ENCODE data around the gene RETREG1. TPM values are rescaled to one million over a fixed set of nuclear protein-coding genes. Genes with fewer than 3 reads are reported as not detected.

Gene RETREG1
- total and polyA plus RNA-seq, 2 of the 13 experiments (the other 11 are each of a cell fraction or from before 2014, with no cell fraction given), result 0.07 TPM; not detected in 1

DNA sequence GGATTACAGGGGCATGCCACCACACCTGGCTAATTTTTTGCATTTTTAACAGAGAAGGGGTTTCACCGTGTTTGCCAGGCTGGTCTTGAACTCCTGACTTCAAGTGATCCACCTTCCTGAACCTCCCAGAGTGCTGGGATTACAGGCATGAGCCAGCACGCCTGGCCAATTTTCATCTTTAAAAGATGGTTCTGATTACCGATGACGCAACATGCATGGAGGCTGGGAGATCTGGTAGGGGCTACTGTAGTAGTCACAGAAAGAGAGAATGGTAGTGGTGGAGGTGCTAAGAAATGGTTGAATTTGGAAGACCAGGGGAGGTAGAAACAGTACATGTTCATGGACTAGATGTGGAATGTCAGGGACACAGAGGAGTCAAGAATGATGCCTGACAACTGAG, 22.4 kb upstream of the RETREG1 start:
- POLR2A ChIA-PET, result no interaction called here
- TF ChIP-seq CEBPB (IDR thresholded peaks at IDR 0.05; ENCODE audit: borderline replicate concordance, low read depth, low read length), result peak; percentile 32; the same call in 1 of the 2 replicates
- no peak for TF ChIP-seq ZNF331 (CRISPR knock-in tag; IDR thresholded peaks at IDR 0.05)
- Histone ChIP-seq H3K9me3 (ENCODE audit: low read length) (no peaks in the 10 kb centered on the region), H3K79me2 (ENCODE audit: insufficient read depth, low read length) (no peaks in the 10 kb centered on the region), H3K4me2 (ENCODE audit: low read depth, low read length) (no peak overlapping the region), H3K4me3 (replicated peaks in 1 of 3; ENCODE audit: insufficient read depth in 1 of 3, low read depth in 2 of 3, low read length in 3 of 3) (no peak overlapping the region), H3K27me3 (ENCODE audit: control insufficient read depth in 1 of 2, insufficient read depth in 2 of 2, low read length in 2 of 2) (peaks cover 0 to 13% of the 10 kb centered on the region in 2 experiments; a peak in 1 of 5 replicates), H2AFZ (ENCODE audit: low read length) (no peak overlapping the region), H3K27ac (ENCODE audit: extremely low read length, insufficient read depth, low read length) (no peak overlapping the region), H4K20me1 (ENCODE audit: insufficient read depth, low read length) (no peaks in the 10 kb centered on the region), H3K36me3 (replicated peaks in 1 of 2; ENCODE audit: control insufficient read depth in 1 of 2, insufficient read depth in 2 of 2, low read length in 2 of 2) (no peaks in the 10 kb centered on the region), H3K9ac (ENCODE audit: insufficient read depth, low read depth, low read length) (no peak overlapping the region), H3K4me1 (ENCODE audit: insufficient read depth, low read length) (no peaks in the 10 kb centered on the region)
- DNase-seq (ENCODE audit: low spot score), result no peak
- 53% methylated on average over 4 of the region's 4 CpGs for WGBS (ENCODE audit: low lambda C conversion rate)
- in situ Hi-C loops (cut with HindIII; ENCODE audit: extremely low pct_ligation_motif_present, low pct_unique_long_range_greater_than_20kb), result no loop called here
- intact Hi-C loops (cut with micrococcal nuclease; ENCODE audit: unreplicated experiment), result no loop called here
- no peak for FAIRE-seq
- CTCF ChIA-PET (ENCODE audit: low intra/inter-chr PET ratio, low total read pairs), result no interaction called here
- no TSS peak for BruUV-seq (replicated peaks)
- ATAC-seq, result no peak

DNA sequence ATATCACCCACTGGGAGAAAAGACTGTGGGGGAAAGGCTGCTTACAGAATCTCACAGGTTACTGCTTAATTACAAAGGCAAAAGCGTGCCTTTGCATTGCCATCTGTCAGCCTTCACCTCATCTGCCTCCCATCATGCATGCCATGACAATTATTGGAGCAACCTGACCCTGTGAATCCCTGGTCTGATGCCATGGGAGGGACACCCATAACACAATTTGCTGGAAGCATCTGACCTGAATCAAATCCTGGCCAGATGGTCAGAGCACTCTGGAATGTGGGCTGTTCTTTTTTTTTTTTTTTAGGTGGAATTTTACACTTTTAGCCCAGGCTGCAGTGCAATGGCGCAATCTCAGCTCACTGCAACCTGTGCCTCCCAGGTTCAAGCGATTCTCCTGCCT, 11.6 kb upstream of the RETREG1 start:
- Histone ChIP-seq H3K27ac (ENCODE audit: extremely low read length, insufficient read depth, low read length) (no peak overlapping the region), H3K79me2 (ENCODE audit: insufficient read depth, low read length) (no peaks in the 10 kb centered on the region), H3K9ac (ENCODE audit: insufficient read depth, low read depth, low read length) (no peak overlapping the region), H2AFZ (ENCODE audit: low read length) (no peak overlapping the region), H3K4me2 (ENCODE audit: low read depth, low read length) (no peak overlapping the region), H3K27me3 (ENCODE audit: control insufficient read depth in 1 of 2, insufficient read depth in 2 of 2, low read length in 2 of 2) (peaks cover 0 to 4% of the 10 kb centered on the region in 2 experiments; a peak in 1 of 5 replicates), H3K9me3 (ENCODE audit: low read length) (no peaks in the 10 kb centered on the region), H3K4me3 (replicated peaks in 1 of 3; ENCODE audit: insufficient read depth in 1 of 3, low read depth in 2 of 3, low read length in 3 of 3) (no peak overlapping the region), H3K36me3 (replicated peaks in 1 of 2; ENCODE audit: control insufficient read depth in 1 of 2, insufficient read depth in 2 of 2, low read length in 2 of 2) (no peaks in the 10 kb centered on the region), H4K20me1 (ENCODE audit: insufficient read depth, low read length) (no peaks in the 10 kb centered on the region), H3K4me1 (ENCODE audit: insufficient read depth, low read length) (no peaks in the 10 kb centered on the region)
- ATAC-seq, result no peak
- FAIRE-seq, result no peak
- no TSS peak for BruUV-seq (replicated peaks)
- TF ChIP-seq U2AF2 (IDR thresholded peaks at IDR 0.05; ENCODE audit: low read depth, low read length), result no peak
- TF ChIP-seq NR2F2 (IDR thresholded peaks at IDR 0.05; ENCODE audit: borderline replicate concordance, low read depth), result no peak
- TF ChIP-seq, protein P1, sequence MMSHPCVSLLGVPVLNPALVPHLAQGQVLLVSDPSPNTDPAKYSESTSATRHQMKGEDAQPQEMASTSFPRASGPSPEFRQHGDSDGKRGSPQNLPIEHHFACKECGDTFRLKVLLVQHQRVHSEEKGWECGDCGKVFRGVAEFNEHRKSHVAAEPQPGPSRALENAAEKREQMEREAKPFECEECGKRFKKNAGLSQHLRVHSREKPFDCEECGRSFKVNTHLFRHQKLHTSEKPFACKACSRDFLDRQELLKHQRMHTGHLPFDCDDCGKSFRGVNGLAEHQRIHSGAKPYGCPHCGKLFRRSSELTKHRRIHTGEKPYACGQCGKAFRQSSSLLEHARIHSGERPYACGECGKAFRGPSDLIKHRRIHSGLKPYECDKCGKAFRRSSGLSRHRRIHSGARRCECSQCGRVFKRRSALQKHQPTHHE (CRISPR knock-in tag; IDR thresholded peaks at IDR 0.05; ENCODE audit: borderline replicate concordance), result no peak
- no peak for TF ChIP-seq ZNF296 (CRISPR knock-in tag; conservative IDR thresholded peaks at IDR 0.05)
- no peak for TF ChIP-seq ZNF484 (CRISPR knock-in tag; IDR thresholded peaks at IDR 0.05; ENCODE audit: borderline replicate concordance, low read depth)
- no peak for TF ChIP-seq GTF2F1 (IDR thresholded peaks at IDR 0.05; ENCODE audit: low read length)
- TF ChIP-seq SIN3B (IDR thresholded peaks at IDR 0.05; ENCODE audit: low read length), result no peak
- no peak for TF ChIP-seq RFXANK (CRISPR knock-in tag; IDR thresholded peaks at IDR 0.05)
- TF ChIP-seq KLF13 (CRISPR knock-in tag; IDR thresholded peaks at IDR 0.05), result no peak
- TF ChIP-seq NFYB (CRISPR knock-in tag; IDR thresholded peaks at IDR 0.05), result no peak
- no peak for TF ChIP-seq TCF7 (IDR thresholded peaks at IDR 0.05; ENCODE audit: low read depth)
- TF ChIP-seq ATF1 (CRISPR knock-in tag; IDR thresholded peaks at IDR 0.05), result no peak
- no peak for TF ChIP-seq FOSL1 (CRISPR knock-in tag; IDR thresholded peaks at IDR 0.05; ENCODE audit: borderline replicate concordance)
- TF ChIP-seq, protein P2, sequence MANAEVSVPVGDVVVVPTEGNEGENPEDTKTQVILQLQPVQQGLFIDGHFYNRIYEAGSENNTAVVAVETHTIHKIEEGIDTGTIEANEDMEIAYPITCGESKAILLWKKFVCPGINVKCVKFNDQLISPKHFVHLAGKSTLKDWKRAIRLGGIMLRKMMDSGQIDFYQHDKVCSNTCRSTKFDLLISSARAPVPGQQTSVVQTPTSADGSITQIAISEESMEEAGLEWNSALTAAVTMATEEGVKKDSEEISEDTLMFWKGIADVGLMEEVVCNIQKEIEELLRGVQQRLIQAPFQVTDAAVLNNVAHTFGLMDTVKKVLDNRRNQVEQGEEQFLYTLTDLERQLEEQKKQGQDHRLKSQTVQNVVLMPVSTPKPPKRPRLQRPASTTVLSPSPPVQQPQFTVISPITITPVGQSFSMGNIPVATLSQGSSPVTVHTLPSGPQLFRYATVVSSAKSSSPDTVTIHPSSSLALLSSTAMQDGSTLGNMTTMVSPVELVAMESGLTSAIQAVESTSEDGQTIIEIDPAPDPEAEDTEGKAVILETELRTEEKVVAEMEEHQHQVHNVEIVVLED (CRISPR knock-in tag; IDR thresholded peaks at IDR 0.05; ENCODE audit: borderline replicate concordance), result no peak
- no peak for TF ChIP-seq GZF1 (CRISPR knock-in tag; IDR thresholded peaks at IDR 0.05)
- 30% methylated on average over 3 of the region's 3 CpGs for WGBS (ENCODE audit: low lambda C conversion rate)
- DNase-seq (ENCODE audit: low spot score), result no peak
- intact Hi-C loops (cut with micrococcal nuclease; ENCODE audit: unreplicated experiment), result no loop called here
- CTCF ChIA-PET (ENCODE audit: low intra/inter-chr PET ratio, low total read pairs), result no interaction called here
- in situ Hi-C loops (cut with HindIII; ENCODE audit: extremely low pct_ligation_motif_present, low pct_unique_long_range_greater_than_20kb), result no loop called here
- POLR2A ChIA-PET, result no interaction called here

All from HepG2 (cell line).